NB4 (cell line): ENCODE measurements around the gene CYP26B1.

ENCODE experiments used
- POLR2A ChIP-seq: IDR thresholded peaks from 2 replicates; pipeline ENCODE4 v1.6.1; 2011; ENCODE audit warnings: mild to moderate bottlenecking; ENCODE audit not compliant: insufficient read length; ENCODE audit errors: extremely low read depth
- TF ChIP-seq, protein P1 (sequence below): IDR thresholded peaks from one replicate; pipeline ENCODE4 v1.5.1; 2012; ENCODE audit warnings: low read depth, low read length

GRCh38 chr2:72172478-72172877 is 24.8 kb upstream of the CYP26B1 start:
- TF ChIP-seq POLR2A = no peak
- TF ChIP-seq, protein P1, sequence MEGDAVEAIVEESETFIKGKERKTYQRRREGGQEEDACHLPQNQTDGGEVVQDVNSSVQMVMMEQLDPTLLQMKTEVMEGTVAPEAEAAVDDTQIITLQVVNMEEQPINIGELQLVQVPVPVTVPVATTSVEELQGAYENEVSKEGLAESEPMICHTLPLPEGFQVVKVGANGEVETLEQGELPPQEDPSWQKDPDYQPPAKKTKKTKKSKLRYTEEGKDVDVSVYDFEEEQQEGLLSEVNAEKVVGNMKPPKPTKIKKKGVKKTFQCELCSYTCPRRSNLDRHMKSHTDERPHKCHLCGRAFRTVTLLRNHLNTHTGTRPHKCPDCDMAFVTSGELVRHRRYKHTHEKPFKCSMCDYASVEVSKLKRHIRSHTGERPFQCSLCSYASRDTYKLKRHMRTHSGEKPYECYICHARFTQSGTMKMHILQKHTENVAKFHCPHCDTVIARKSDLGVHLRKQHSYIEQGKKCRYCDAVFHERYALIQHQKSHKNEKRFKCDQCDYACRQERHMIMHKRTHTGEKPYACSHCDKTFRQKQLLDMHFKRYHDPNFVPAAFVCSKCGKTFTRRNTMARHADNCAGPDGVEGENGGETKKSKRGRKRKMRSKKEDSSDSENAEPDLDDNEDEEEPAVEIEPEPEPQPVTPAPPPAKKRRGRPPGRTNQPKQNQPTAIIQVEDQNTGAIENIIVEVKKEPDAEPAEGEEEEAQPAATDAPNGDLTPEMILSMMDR = no peak
